ENCODE results near the gene ZNRF3. TPM values are rescaled to one million over a fixed set of nuclear protein-coding genes. Genes with fewer than 3 reads are reported as not detected.
"Not testable (repeated sequence)": the region's sequence is repeated elsewhere in the genome, so short reads cannot be mapped to it uniquely, and the experiment has no call there.

The ZNRF3 gene
- total RNA-seq, 2 experiments from 2014 or later = 1.2 to 1.3 TPM

DNA sequence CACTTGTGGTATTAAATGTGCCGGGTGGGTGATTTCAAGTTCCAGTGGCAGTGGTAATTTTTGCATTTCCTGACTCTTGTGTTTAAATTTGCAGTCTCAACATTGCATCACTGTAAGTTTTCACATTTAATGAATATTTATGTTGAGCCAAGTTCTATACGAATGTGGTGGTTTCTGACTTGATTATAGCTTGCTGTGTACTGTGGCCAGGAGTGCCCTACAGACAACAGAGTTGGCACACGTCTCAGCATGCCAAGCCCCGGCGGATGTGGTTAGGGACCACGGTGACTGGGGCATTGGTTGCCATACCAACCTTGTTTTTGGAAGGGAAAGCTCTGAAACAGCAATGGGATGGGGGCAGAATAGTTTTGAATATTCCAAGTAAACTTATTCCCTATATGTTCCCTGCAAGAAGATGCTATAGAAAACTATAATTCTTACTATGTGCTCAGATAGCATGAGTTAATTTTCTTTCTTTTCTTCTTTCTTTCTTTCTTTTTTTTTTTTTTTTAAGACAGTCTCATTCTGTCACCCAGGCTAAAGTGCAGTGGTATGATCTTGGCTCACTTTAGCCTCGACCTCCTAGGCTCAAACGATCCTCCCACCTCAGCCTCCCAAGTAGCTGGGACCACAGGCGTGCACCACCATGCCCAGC is 16.0 kb downstream of the ZNRF3 start:
- H3K27ac Mint-ChIP-seq = peak overlapping the region; percentile 29
- peak; percentile 60 for DNase-seq
- no peaks in the 10 kb centered on the region for H3K36me3 Mint-ChIP-seq (ENCODE audit: low read depth)
- H3K4me1 Mint-ChIP-seq (ENCODE audit: low read depth) = peaks cover 30% of the 10 kb centered on the region
- ATAC-seq = peak; percentile 69
- ChIA-PET POLR2A (no interaction called here), CTCF (interaction anchor here (1.1 kb wide), 1 partner anchor 142 kb away, joined by 4 read pairs; no protein-coding TSS in a partner anchor)
- no peaks in the 10 kb centered on the region for H3K9me3 Mint-ChIP-seq (ENCODE audit: insufficient read depth)
- H3K4me3 Mint-ChIP-seq = no peak overlapping the region
- H3K27me3 Mint-ChIP-seq (ENCODE audit: low read depth) = peaks cover 13% of the 10 kb centered on the region

DNA sequence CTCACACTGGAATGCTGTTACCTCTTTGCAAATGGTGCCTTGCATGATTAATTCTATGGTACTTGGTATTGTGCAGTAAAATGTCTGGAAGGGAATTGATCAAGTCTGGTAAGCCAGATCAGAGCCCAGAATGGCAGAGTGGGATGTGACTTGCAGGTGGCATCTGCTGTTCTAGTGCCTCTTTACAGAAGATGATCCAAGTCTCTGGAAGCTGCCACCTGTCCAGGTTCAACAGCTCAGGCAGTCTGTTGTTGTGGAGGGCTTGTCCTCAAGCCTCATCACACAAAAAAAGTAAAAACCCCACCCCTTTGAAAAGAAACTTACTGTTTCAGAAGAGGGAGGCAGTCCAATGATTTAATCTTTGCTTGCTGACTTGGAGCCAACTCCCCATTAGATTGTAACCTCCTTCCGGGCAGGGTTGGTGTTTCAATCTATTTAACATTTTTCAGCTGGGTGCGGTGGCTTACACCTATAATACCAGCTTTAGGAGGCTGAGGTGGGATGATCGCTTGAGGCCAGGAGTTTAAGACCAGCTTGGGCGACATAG is 17.1 kb downstream of the ZNRF3 start:
- Mint-ChIP-seq H3K9me3 (ENCODE audit: insufficient read depth) (no peaks in the 10 kb centered on the region), H3K27me3 (ENCODE audit: low read depth) (peaks cover 17% of the 10 kb centered on the region), H3K4me1 (ENCODE audit: low read depth) (peaks cover 26% of the 10 kb centered on the region), H3K36me3 (ENCODE audit: low read depth) (no peaks in the 10 kb centered on the region), H3K27ac (no peak overlapping the region), H3K4me3 (no peak overlapping the region)
- no peak for ATAC-seq
- CTCF ChIA-PET = no interaction called here
- DNase-seq = no peak
- POLR2A ChIA-PET = no interaction called here

DNA sequence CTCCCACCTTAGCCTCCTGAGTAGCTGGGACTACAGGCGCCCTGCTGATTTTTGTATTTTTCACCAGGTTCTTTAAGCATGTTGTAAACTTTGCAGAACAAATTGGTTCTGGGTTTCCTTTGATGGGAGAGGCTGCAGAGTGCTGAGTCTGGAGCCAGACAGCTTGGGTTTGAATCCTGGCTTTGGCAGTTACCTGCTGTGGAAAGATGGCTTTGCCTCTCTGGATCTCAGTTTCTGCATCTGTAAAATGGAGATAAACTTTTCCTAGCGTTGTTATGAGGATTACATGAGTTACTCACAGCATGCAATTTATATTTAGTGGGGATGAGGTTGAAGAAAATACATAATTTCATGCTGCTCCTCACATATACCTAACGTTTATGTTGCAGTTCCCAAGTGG is 19.1 kb downstream of the ZNRF3 start:
- ChIA-PET POLR2A (no interaction called here), CTCF (interaction anchor here (1.3 kb wide), 1 partner anchor 10 kb away, joined by 3 read pairs; no protein-coding TSS in a partner anchor)
- ATAC-seq (no peak), DNase-seq (no peak)
- Mint-ChIP-seq H3K36me3 (ENCODE audit: low read depth) (no peaks in the 10 kb centered on the region), H3K4me3 (no peak overlapping the region), H3K27ac (no peak overlapping the region), H3K4me1 (ENCODE audit: low read depth) (peaks cover 21% of the 10 kb centered on the region), H3K9me3 (ENCODE audit: insufficient read depth) (no peaks in the 10 kb centered on the region), H3K27me3 (ENCODE audit: low read depth) (peaks cover 19% of the 10 kb centered on the region)

DNA sequence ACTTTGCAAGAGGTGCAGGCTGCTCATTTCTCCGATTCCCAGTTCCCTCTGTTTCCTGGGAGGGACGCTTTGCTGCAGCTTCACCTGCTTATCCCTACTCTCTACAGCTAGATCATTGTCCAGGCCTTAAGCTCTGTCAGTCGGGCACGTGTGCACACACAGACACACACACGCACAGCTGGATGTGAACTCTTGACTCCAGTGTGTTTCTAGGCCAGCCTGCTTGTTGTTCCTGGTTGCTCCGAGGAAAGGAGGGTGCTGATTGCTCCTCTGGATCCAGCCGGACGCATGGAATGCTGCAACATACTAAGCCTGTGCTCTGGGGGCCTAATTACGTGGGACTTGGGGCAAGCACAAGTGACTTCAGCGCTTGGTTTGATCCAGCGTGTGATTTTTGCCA is 19.7 kb downstream of the ZNRF3 start:
- DNase-seq (no peak), ATAC-seq (no peak)
- CTCF ChIA-PET = interaction anchor here (1.3 kb wide), 1 partner anchor 11 kb away, joined by 3 read pairs; no protein-coding TSS in a partner anchor
- no peaks in the 10 kb centered on the region for H3K9me3 Mint-ChIP-seq (ENCODE audit: insufficient read depth)
- peaks cover 19% of the 10 kb centered on the region for H3K27me3 Mint-ChIP-seq (ENCODE audit: low read depth)
- no peaks in the 10 kb centered on the region for H3K36me3 Mint-ChIP-seq (ENCODE audit: low read depth)
- POLR2A ChIA-PET = no interaction called here
- H3K4me3 Mint-ChIP-seq = no peak overlapping the region
- H3K4me1 Mint-ChIP-seq (ENCODE audit: low read depth) = peaks cover 27% of the 10 kb centered on the region
- no peak overlapping the region for H3K27ac Mint-ChIP-seq

DNA sequence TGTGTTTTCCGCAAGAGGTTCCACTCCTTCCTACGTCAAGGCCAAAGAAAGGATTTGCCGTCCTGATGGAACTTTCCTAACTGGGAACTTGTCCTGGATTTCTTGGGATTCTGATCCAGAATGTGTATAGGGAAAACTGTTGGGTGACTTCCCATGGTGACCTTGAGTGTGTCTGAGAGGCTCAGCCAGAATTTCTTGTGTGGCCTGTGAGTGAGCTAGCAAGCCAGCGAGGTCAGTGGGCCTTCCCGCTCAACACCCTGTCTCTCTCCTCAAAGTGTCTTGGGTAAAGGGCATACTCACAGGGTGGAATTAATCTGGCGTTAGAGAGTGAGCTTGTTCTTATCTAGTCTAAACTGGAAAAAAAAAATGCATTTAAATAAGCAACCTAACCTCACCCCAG is 20.4 kb downstream of the ZNRF3 start:
- Mint-ChIP-seq H3K36me3 (ENCODE audit: low read depth) (no peaks in the 10 kb centered on the region), H3K4me3 (no peak overlapping the region), H3K27ac (no peak overlapping the region), H3K4me1 (ENCODE audit: low read depth) (peaks cover 31% of the 10 kb centered on the region), H3K9me3 (ENCODE audit: insufficient read depth) (no peaks in the 10 kb centered on the region), H3K27me3 (ENCODE audit: low read depth) (peaks cover 21% of the 10 kb centered on the region)
- ChIA-PET CTCF (interaction anchor here (1.0 to 1.1 kb wide), 2 partner anchors 48 to 64 kb away, joined by 3 read pairs; no protein-coding TSS in a partner anchor), POLR2A (no interaction called here)
- ATAC-seq = no peak
- DNase-seq = no peak

DNA sequence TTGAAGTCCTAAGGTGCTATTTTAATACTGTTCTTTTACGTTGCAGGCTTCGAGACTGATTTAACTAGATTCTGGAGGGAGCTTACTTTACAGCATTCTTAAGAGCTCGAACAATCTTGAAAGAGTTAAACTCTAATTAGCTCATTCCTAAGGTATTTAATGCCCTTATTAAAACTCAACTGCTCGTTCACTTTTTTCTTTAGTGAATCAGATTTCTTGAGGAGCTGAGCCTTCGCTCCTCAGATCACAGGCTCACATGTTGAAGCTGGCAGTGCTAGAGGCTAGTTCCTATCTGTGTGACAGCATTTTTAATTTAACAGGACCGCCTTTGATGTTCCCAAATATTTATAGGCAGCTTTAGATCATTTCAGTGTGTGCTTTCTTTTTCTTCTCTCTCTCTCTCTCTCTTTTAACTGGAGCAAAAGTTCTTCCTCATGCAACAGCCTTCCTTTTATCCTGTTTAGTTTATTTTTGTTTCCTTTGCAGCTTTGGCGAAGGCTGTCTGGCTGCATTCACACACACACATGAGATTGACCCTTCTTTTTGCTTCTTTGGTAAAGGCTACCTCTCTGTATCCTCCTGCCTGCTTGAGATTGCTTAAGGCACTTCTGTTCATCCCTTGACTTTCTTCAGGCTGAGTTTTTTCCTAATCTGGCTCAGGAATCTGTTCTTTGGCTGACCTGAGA is 21.0 kb downstream of the ZNRF3 start:
- H3K9me3 Mint-ChIP-seq (ENCODE audit: insufficient read depth) = no peaks in the 10 kb centered on the region
- ATAC-seq (no peak), DNase-seq (no peak)
- H3K27me3 Mint-ChIP-seq (ENCODE audit: low read depth) = peaks cover 21% of the 10 kb centered on the region
- POLR2A ChIA-PET = no interaction called here
- CTCF ChIA-PET = interaction anchor here (1.0 to 1.1 kb wide), 2 partner anchors 49 to 64 kb away, joined by 3 read pairs; no protein-coding TSS in a partner anchor
- no peak overlapping the region for H3K27ac Mint-ChIP-seq
- H3K4me1 Mint-ChIP-seq (ENCODE audit: low read depth) = peaks cover 31% of the 10 kb centered on the region
- H3K36me3 Mint-ChIP-seq (ENCODE audit: low read depth) = no peaks in the 10 kb centered on the region
- no peak overlapping the region for H3K4me3 Mint-ChIP-seq

DNA sequence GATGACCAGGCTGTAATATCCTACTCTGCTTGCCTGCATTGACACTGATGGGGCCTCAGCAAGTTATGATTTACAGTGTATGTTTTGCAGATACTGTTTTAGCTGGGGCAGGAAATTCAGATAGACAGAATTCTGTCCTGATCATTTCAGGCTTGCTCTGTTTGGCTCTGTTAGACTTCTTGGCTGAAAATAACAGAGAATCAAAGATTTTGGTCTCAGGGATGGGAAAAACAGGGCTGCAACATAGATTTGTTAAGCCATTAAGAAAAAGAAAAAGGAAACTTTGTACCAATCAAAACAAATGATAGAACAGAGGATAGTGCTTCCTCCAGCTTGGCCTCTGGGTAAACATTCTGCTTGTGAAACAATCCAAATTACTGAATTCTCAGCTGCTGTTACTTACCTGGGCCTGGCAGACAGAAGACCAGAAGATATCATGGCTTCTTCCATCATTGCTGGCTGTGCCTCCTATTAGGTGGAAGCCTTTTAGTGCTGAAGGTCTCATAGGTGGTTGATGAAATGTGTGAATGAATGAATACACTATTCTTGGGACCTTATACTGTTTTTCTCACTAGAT is 22.0 kb downstream of the ZNRF3 start:
- Mint-ChIP-seq H3K4me1 (ENCODE audit: low read depth) (peaks cover 28% of the 10 kb centered on the region), H3K36me3 (ENCODE audit: low read depth) (no peaks in the 10 kb centered on the region), H3K4me3 (no peak overlapping the region), H3K9me3 (ENCODE audit: insufficient read depth) (no peaks in the 10 kb centered on the region), H3K27ac (no peak overlapping the region), H3K27me3 (ENCODE audit: low read depth) (peaks cover 20% of the 10 kb centered on the region)
- ChIA-PET CTCF (no interaction called here), POLR2A (no interaction called here)
- ATAC-seq (no peak), DNase-seq (no peak)

DNA sequence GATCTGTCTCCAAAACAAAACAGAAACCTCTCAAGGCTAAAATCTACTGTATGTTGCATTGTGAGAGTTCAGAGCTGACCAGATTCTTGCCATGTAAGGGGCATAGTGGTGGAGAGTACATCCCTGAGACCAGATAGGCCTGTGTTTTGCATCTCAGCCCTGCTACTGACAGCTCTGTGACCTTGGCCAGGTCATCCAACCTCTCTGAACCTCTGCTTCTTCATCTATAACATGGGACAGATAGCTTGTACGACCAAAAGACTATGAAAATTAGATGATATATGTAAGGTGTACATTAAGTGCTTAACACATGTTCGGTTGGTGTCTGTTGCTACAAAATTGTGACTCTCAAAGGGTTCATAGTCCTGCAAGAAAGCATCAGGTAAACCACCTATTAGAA is 22.9 kb downstream of the ZNRF3 start:
- DNase-seq (no peak), ATAC-seq (no peak)
- Mint-ChIP-seq H3K9me3 (ENCODE audit: insufficient read depth) (no peaks in the 10 kb centered on the region), H3K4me1 (ENCODE audit: low read depth) (peaks cover 30% of the 10 kb centered on the region), H3K4me3 (no peak overlapping the region), H3K27ac (no peak overlapping the region), H3K36me3 (ENCODE audit: low read depth) (no peaks in the 10 kb centered on the region), H3K27me3 (ENCODE audit: low read depth) (peaks cover 25% of the 10 kb centered on the region)
- POLR2A ChIA-PET = interaction anchor here (0.5 kb wide), 1 partner anchor 22 kb away, joined by 3 read pairs; no protein-coding TSS in a partner anchor
- CTCF ChIA-PET = no interaction called here

DNA sequence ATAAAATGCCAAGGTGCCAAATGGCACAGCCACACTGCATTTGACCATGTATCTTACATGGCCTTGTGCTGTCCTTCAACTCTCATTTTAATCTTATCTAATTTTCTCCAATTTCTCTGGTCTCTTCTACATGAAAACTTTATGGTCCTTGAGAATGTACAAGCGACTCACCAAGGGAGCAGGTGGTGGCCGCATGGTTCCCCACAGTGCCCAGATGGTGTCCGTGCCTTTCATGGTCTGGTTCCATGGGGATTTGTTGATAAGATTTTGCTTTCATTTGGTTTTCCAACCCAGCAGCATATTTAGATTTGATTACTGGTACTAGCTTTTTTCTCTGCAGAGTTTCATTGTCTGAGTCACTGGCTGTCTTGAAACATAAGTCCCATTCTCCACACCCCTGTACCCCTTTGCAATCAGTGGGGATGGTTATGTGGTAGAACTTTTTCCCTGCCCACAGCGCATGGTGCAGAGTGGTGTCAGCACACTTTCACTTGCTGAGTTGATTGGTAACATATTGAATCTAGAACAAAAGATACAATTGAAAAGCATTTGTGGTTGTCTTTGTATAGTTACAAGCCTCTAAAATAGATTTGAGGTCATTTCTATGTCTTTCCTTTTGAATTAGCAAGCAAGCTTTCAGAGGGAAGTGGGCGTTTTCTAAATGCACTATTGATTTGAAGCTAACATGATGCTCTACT is 24.1 kb downstream of the ZNRF3 start:
- POLR2A ChIA-PET = no interaction called here
- CTCF ChIA-PET = interaction anchor here (1.6 kb wide), 1 partner anchor 19 kb away, joined by 3 read pairs; no protein-coding TSS in a partner anchor
- no peak overlapping the region for H3K4me3 Mint-ChIP-seq
- no peak for ATAC-seq
- no peaks in the 10 kb centered on the region for H3K9me3 Mint-ChIP-seq (ENCODE audit: insufficient read depth)
- peaks cover 27% of the 10 kb centered on the region for H3K27me3 Mint-ChIP-seq (ENCODE audit: low read depth)
- peaks cover 30% of the 10 kb centered on the region for H3K4me1 Mint-ChIP-seq (ENCODE audit: low read depth)
- no peaks in the 10 kb centered on the region for H3K36me3 Mint-ChIP-seq (ENCODE audit: low read depth)
- H3K27ac Mint-ChIP-seq = no peak overlapping the region
- DNase-seq = no peak

DNA sequence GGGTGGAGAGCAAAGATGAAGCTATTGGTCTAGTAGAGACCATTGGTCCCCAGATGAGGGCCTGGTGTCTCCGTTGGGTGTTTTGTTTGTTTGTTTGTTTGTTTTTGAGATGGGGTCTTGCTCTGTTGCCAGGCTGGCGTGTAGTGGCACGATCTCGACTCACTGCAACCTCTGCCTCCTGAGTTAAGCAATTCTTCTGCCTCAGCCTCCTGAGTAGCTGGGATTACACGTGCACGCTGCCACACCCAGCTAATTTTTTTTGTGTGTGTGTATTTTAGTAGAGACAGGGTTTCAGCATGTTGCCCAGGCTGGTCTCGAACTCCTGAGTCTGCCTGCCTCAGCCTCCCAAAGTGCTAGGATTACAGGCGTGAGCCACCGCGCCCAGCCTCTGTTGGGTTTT is 25.4 kb downstream of the ZNRF3 start:
- DNase-seq; H3K36me3 Mint-ChIP-seq (ENCODE audit: low read depth); H3K9me3 Mint-ChIP-seq (ENCODE audit: insufficient read depth); H3K27ac Mint-ChIP-seq; H3K4me3 Mint-ChIP-seq: not testable (repeated sequence)
- peak; percentile 28 for ATAC-seq
- Mint-ChIP-seq H3K4me1 (ENCODE audit: low read depth) (peaks cover 30% of the 10 kb centered on the region), H3K27me3 (ENCODE audit: low read depth) (peaks cover 23% of the 10 kb centered on the region)
- CTCF ChIA-PET = interaction anchor here (1.6 kb wide), 1 partner anchor 18 kb away, joined by 3 read pairs; no protein-coding TSS in a partner anchor
- POLR2A ChIA-PET = interaction anchor here (0.6 kb wide), 1 partner anchor 12 kb away, joined by 4 read pairs; no protein-coding TSS in a partner anchor

DNA sequence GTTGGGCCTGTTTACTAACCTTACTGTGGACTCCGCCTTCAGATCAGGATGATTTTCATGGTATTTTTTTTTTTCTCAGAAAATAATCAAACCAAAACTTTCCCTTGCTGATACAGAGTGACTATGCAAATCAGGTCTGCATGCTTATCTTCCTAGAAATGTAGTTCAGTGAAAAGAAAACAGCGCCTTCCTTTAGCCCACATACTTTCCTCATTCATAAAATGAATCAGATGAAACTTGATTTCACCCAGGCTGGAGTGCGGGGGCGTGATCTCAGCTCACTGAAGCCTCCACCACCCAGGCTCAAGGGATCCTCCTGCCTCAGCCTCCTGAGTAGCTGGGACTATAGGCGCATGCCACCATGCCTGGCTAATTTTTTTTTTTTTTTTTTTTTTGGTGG is 26.0 kb downstream of the ZNRF3 start:
- Mint-ChIP-seq H3K27ac (no peak overlapping the region), H3K36me3 (ENCODE audit: low read depth) (no peaks in the 10 kb centered on the region), H3K4me3 (no peak overlapping the region), H3K27me3 (ENCODE audit: low read depth) (peaks cover 25% of the 10 kb centered on the region), H3K4me1 (ENCODE audit: low read depth) (peaks cover 30% of the 10 kb centered on the region), H3K9me3 (ENCODE audit: insufficient read depth) (no peaks in the 10 kb centered on the region)
- ATAC-seq (peak; percentile 67), DNase-seq (peak; percentile 38)
- ChIA-PET CTCF (interaction anchor here (1.6 kb wide), 1 partner anchor 17 kb away, joined by 3 read pairs; no protein-coding TSS in a partner anchor), POLR2A (no interaction called here)
